Measurements from ENCODE around the gene BOLA1.

Gene BOLA1

GRCh38 chr1:149923626-149924025 lies 24.3 kb downstream of the BOLA1 start:
- TF ChIP-seq CTCF (IDR thresholded peaks at IDR 0.05; ENCODE audit: control insufficient read depth, extremely low read depth, insufficient read depth) = no peak
- DNase-seq (ENCODE audit: low read depth) = no peak
- H3K4me3 ChIP-seq (ENCODE audit: low read depth, low read length) = no peak overlapping the region

GRCh38 chr1:149925345-149925744 lies 26.0 kb downstream of the BOLA1 start:
- H3K4me3 ChIP-seq (ENCODE audit: low read depth, low read length) = no peak overlapping the region
- no peak for DNase-seq (ENCODE audit: low read depth)
- no peak for TF ChIP-seq CTCF (IDR thresholded peaks at IDR 0.05; ENCODE audit: control insufficient read depth, extremely low read depth, insufficient read depth)

- no peak overlapping the region for H3K4me3 ChIP-seq (ENCODE audit: low read depth, low read length)
- TF ChIP-seq CTCF (IDR thresholded peaks at IDR 0.05; ENCODE audit: control insufficient read depth, extremely low read depth, insufficient read depth) = no peak
- DNase-seq (ENCODE audit: low read depth) = no peak
Measured at GRCh38 chr1:149925751-149926150, 26.4 kb downstream of the BOLA1 start.

- no peak for DNase-seq (ENCODE audit: low read depth)
- no peak for TF ChIP-seq CTCF (IDR thresholded peaks at IDR 0.05; ENCODE audit: control insufficient read depth, extremely low read depth, insufficient read depth)
- H3K4me3 ChIP-seq (ENCODE audit: low read depth, low read length) = peak overlapping the region; percentile 98
Measured at GRCh38 chr1:149926296-149926695, 26.9 kb downstream of the BOLA1 start.

- DNase-seq (ENCODE audit: low read depth) = no peak
- no peak for TF ChIP-seq CTCF (IDR thresholded peaks at IDR 0.05; ENCODE audit: control insufficient read depth, extremely low read depth, insufficient read depth)
- peak overlapping the region; percentile 98 for H3K4me3 ChIP-seq (ENCODE audit: low read depth, low read length)
Measured at GRCh38 chr1:149927056-149927562, 27.7 kb downstream of the BOLA1 start.

- TF ChIP-seq CTCF (IDR thresholded peaks at IDR 0.05; ENCODE audit: control insufficient read depth, extremely low read depth, insufficient read depth) = no peak
- peak; percentile 79 for DNase-seq (ENCODE audit: low read depth)
Measured at GRCh38 chr1:149927563-149928400, 28.4 kb downstream of the BOLA1 start, which contains the start of gene SF3B4. TSS of gene SF3B4 (minus strand) at chr1:149927803. CDS start at chr1:149927759, 44 bp downstream.

More at GRCh38 chr1:149927563-149928400, 28.4 kb downstream of the BOLA1 start, which contains the start of gene SF3B4:
- peak within 1 kb of the TSS; percentile 98 for H3K4me3 ChIP-seq (ENCODE audit: low read depth, low read length)
